Fibroblast of mammary gland (primary cell): Measurements from ENCODE around the gene KRTCAP2.
"Not testable (repeated sequence)": the region's sequence is repeated elsewhere in the genome, so short reads cannot be mapped to it uniquely, and the experiment has no call there.

ENCODE experiments used
- DNase-seq: peaks from one replicate; pipeline ENCODE4 v3.0.0-alpha.2; 2010; ENCODE audit warnings: low read depth
- H3K4me3 ChIP-seq: 2 replicates; pipeline ENCODE4 v1.5.1; 2011; ENCODE audit warnings: low read depth, mild to moderate bottlenecking, low read length, moderate library complexity; ENCODE audit not compliant: control insufficient read depth
- CTCF ChIP-seq: conservative IDR thresholded peaks from 2 replicates; pipeline ENCODE4 v1.5.1; 2011; ENCODE audit warnings: low read depth, low read length, inconsistent platforms; ENCODE audit not compliant: control insufficient read depth, insufficient read depth

KRTCAP2 gene

GRCh38 chr1:155191904-155192303 is 18.8 kb upstream of the KRTCAP2 start:
- no peak overlapping the region for H3K4me3 ChIP-seq
- DNase-seq: no peak
- no peak for TF ChIP-seq CTCF

GRCh38 chr1:155189926-155190325 is 16.8 kb upstream of the KRTCAP2 start:
- DNase-seq, H3K4me3 ChIP-seq: not testable (repeated sequence)

GRCh38 chr1:155188268-155188667 is 15.2 kb upstream of the KRTCAP2 start:
- no peak for DNase-seq
- TF ChIP-seq CTCF: no peak
- no peak overlapping the region for H3K4me3 ChIP-seq

GRCh38 chr1:155187456-155187891 is 14.4 kb upstream of the KRTCAP2 start:
- no peak overlapping the region for H3K4me3 ChIP-seq
- no peak for DNase-seq
- TF ChIP-seq CTCF: no peak

- H3K4me3 ChIP-seq: no peak overlapping the region
- DNase-seq: no peak
- TF ChIP-seq CTCF: no peak
Observed at GRCh38 chr1:155186794-155187455, 13.8 kb upstream of the KRTCAP2 start.

GRCh38 chr1:155186067-155186793 is 13.1 kb upstream of the KRTCAP2 start:
- DNase-seq: no peak
- no peak overlapping the region for H3K4me3 ChIP-seq
- TF ChIP-seq CTCF: no peak

- DNase-seq: no peak
- no peak overlapping the region for H3K4me3 ChIP-seq
- no peak for TF ChIP-seq CTCF
Observed at GRCh38 chr1:155185783-155186066, 12.6 kb upstream of the KRTCAP2 start.
